ENCODE measurements around the gene LAMA1. TPM values are rescaled to one million over a fixed set of nuclear protein-coding genes. Genes with fewer than 3 reads are reported as not detected.

The LAMA1 gene
- total and polyA plus RNA-seq, 2 of the 8 experiments (the other 6 are each of a cell fraction or from before 2014, with no cell fraction given) = 30.4 to 48.7 TPM

DNA sequence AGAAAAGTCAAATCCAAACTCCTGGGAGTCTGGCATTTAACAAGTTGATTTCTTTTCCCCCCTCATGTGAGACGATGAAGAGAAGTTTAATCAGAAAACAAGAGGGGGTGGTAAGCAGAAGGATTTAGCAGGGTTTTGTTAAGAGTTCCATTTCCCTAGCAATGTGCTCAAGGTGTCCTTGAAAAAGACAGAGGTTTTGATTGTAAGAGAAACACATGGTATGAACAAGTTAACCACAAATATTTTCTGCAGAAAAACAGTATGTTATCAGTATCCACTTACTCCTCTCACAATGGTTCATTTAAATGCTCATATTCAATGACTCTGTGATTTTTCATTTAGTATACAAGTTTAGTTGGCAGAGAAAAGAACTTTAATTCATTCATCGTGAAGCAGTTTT, 26.8 kb downstream of the LAMA1 start:
- peaks cover 0 to 6% (median 2%) of the 10 kb centered on the region in 4 experiments; a peak in 2 of 7 replicates for H3K4me1 ChIP-seq (replicated peaks in 1 of 4; ENCODE audit: control insufficient read depth in 3 of 4, insufficient read depth in 4 of 4, low read length in 3 of 4)
- no peaks in the 10 kb centered on the region for H3K9me3 ChIP-seq (ENCODE audit: insufficient read depth in 2 of 2, low read depth in 1 of 2, low read length in 1 of 2)
- H3K23ac ChIP-seq (ENCODE audit: insufficient read length) = no peak overlapping the region
- peaks cover 1 to 2% of the 10 kb centered on the region in 2 experiments for H4K20me1 ChIP-seq (replicated peaks in 1 of 2; ENCODE audit: control insufficient read depth in 1 of 2, insufficient read depth in 2 of 2, low read length in 2 of 2)
- peaks cover 0 to 6% of the 10 kb centered on the region in 2 experiments; a peak in 1 of 4 replicates for H3K79me2 ChIP-seq (ENCODE audit: control insufficient read depth in 1 of 2, insufficient read depth in 2 of 2, low read length in 2 of 2)
- no peak overlapping the region for H3K4me3 ChIP-seq (ENCODE audit: extremely low read depth in 1 of 4, insufficient read depth in 2 of 4, low read depth in 3 of 4, low read length in 4 of 4)
- H3K23me2 ChIP-seq (ENCODE audit: low read depth, low read length) = no peaks in the 10 kb centered on the region
- no peak overlapping the region for H4K8ac ChIP-seq (ENCODE audit: extremely low read depth, insufficient read depth, low read length)
- no peak overlapping the region for H2BK120ac ChIP-seq (replicated peaks; ENCODE audit: low read depth, low read length)
- no peak for TF ChIP-seq ASH2L (IDR thresholded peaks at IDR 0.05; ENCODE audit: low read length)
- no peak for TF ChIP-seq SIX5 (IDR thresholded peaks at IDR 0.05; ENCODE audit: low read depth, low read length)
- TF ChIP-seq KDM5A (IDR thresholded peaks at IDR 0.05; ENCODE audit: low read length) = no peak
- TF ChIP-seq MAFK (IDR thresholded peaks at IDR 0.05; ENCODE audit: low read depth, low read length) = no peak
- no peak overlapping the region for H3K56ac ChIP-seq (replicated peaks; ENCODE audit: insufficient read length, low read depth, low read length)
- H3K4ac ChIP-seq (replicated peaks; ENCODE audit: insufficient read length, low read depth, low read length) = no peak overlapping the region
- H4K5ac ChIP-seq (ENCODE audit: insufficient read length, low read depth, low read length) = no peak overlapping the region
- H3K14ac ChIP-seq (ENCODE audit: insufficient read length) = no peak overlapping the region
- WGBS, 2 experiments (ENCODE audit: extremely low coverage in 1 of 2, insufficient coverage in 1 of 2, insufficient read length in 1 of 2, insufficient replicate concordance in 2 of 2, low coverage in 1 of 2, low lambda C conversion rate in 2 of 2, missing lambda C conversion rate in 1 of 2) = 90% methylated on average over 2 of the region's 2 CpGs; no CpG with 5 or more reads in 1 of the 2 experiments
- no peak overlapping the region for H3K18ac ChIP-seq (ENCODE audit: extremely low read depth, low read length)
- H3K27me3 ChIP-seq (replicated peaks in 1 of 4; ENCODE audit: control insufficient read depth in 3 of 4, extremely low read depth in 1 of 4, insufficient read depth in 3 of 4, low read length in 3 of 4) = no peaks in the 10 kb centered on the region
- no peak overlapping the region for H2BK5ac ChIP-seq (ENCODE audit: low read depth, low read length)
- ChIA-PET POLR2A (ENCODE audit: partially characterized antibody) (interaction anchor here (0.6 kb wide), 1 partner anchor 500 kb away, joined by 3 read pairs; no protein-coding TSS in a partner anchor), CTCF (ENCODE audit: partially characterized antibody) (no interaction called here)
- no peak overlapping the region for H4K91ac ChIP-seq (replicated peaks; ENCODE audit: insufficient read length, low read length)
- no peak overlapping the region for H2BK15ac ChIP-seq (ENCODE audit: low read length)
- H2AFZ ChIP-seq (ENCODE audit: low read length) = no peak overlapping the region
- H3K27ac ChIP-seq (ENCODE audit: low read depth, low read length) = no peak overlapping the region
- no peak for DNase-seq (ENCODE audit: low read depth in 1 of 2, low spot score in 2 of 2)
- no peak overlapping the region for H2AK5ac ChIP-seq (ENCODE audit: low read depth, low read length)
- no peak overlapping the region for H3K9ac ChIP-seq (replicated peaks in 1 of 4; ENCODE audit: extremely low read depth in 1 of 4, low read depth in 3 of 4, low read length in 3 of 4)
- H3K4me2 ChIP-seq (ENCODE audit: insufficient read depth in 1 of 2, low read depth in 2 of 2, low read length in 2 of 2) = no peak overlapping the region
- no peak overlapping the region for H2BK20ac ChIP-seq (ENCODE audit: low read length)
- 0 out of 2 replicates have a peak, but pooled peaks cover 2% of the 10 kb centered on the region for H3K79me1 ChIP-seq (ENCODE audit: low read depth, low read length)
- no peak overlapping the region for H2BK12ac ChIP-seq (ENCODE audit: low read depth, low read length)
- FAIRE-seq = no peak
- H3K36me3 ChIP-seq (ENCODE audit: control insufficient read depth in 2 of 4, insufficient read depth in 4 of 4, low read length in 3 of 4) = no peaks in the 10 kb centered on the region

Measured in H1 (cell line).